ENCODE results near the gene CD4.

- TF ChIP-seq CTCF (IDR thresholded peaks at IDR 0.05; ENCODE audit: low read depth, low read length, poor library complexity, severe bottlenecking) (no peak), EZH2phosphoT487 (IDR thresholded peaks at IDR 0.05; ENCODE audit: borderline replicate concordance, low read length) (no peak)
These were observed 20.3 kb upstream of the CD4 start for GRCh38 chr12:6768990-6769389.
